Myocyte (in vitro differentiated cells): ENCODE results near the gene TBC1D1. TPM values are rescaled to one million over a fixed set of nuclear protein-coding genes. Genes with fewer than 3 reads are reported as not detected.

ENCODE experiments used
- DNase-seq: peaks from one replicate; pipeline ENCODE4 v3.0.0-alpha.2; 2012; ENCODE audit warnings: low read depth
- total RNA-seq: library from RNA; depleted of rRNA; stranded (reverse); fragments of >200 nt; gene quantifications from 2 replicates; pipeline ENCODE4 v1.2.3, GENCODE V29; 2014

The TBC1D1 gene
- total RNA-seq, 1 donor from 2014 or later: 194 TPM

DNA sequence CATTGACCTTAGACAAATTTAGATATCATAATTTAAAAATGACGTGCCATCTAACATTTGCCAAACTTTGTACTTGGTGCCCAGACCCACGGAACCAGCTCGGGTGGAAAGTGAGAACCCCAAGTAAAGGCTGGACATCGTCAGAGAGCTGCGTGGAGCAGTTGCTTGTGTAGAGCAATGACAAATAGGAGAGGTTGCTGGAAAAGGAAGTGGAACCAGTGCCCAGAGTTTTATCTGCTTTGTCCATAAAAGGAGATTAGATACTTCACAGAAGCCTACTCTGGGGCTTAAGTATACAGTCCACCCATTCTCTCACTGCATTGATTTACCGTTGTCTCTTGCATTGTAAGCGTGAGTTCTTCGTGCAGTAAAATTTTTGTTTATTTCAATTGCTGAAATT lies 5.4 kb upstream of the TBC1D1 start:
- no peak for DNase-seq

DNA sequence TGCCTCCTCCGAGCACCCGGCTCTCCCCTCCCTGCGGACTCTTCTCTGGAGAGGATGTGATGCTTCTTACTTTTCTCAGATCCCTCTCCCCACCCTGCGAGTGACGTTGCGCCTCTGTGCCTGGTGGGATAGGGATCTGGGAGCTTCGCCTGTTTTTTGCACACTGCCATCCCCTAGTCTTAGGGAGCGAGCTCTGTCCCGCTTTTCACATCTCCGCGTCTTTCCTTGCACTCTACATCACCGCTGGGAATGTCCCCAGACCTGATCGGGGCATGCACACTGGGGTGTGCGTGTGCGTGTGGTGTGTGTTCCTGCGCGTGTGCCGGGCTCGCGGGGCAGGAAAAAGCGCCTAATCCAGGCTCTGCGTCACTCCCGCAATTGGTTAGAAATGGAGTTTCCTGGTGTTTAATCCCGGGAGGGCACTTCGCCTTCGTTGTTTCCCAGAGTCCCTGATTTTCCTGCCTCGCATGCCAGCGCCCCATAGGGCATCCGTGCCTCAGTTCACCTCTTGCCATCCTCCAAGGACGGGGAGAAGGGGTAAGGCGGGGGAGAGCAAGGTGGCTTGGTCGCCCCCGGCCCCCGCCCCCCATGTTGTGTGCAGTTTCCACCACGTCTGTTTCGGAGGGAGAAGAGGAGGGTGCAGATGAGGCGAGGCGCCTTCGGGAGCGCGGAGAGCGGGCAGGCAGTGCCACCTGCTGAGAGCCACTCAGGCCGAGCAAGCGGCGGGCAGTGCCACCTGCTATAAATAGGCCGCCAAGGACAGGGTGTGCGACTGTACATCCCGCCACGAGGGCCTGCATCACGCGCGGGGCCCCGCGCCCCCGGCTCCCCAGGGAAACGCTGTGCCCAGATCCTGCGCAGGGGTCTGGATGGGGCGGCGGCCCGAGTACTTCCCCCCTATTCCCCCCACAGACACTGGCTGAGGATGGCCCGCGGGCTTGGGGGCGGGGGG lies 759 bp upstream of the TBC1D1 start:
- DNase-seq: peak; percentile 82

DNA sequence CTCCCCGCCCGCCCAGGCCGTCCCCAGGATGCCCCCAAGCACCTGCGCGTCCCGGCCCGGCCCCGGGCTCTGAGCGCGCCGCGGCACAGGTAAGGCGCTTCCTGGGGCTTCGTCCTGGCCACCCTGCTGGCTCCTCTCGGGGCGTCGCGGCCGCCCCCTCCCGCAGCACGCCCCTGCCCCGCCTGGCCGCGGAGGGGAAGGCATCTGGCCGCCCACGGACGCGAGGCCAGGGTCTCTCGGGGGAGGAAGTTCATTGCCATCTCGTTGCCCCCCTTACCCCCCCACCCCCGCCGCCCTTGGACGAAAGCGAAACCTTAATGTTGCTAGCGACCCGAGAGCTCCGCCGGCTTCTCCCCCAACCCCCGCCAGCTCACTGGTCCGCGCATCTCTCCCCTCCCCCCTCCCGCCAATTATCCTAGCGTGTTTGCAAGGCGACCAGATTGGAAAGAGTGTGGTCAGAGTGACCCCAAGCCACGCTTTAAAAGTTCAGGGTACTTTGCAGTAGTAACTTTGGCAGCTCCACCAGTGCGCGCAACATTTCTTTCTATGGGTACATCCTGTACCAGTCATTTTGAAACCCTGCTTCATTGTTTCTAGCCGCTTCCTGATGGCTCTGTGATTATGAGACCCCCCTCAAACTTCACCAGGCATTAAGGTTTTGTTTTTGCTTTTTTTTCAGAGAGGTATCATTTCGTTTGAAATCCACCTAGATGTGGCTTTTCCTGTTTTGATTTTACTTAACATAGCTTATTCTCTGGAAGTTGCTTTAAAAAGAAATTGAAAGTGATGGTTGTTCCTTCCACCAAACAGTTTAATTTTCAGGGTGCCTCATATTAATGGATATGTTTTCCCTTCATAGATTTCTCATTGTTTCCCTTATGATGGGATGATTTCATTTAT lies 626 bp downstream of the TBC1D1 start:
- peak; percentile 45 for DNase-seq

DNA sequence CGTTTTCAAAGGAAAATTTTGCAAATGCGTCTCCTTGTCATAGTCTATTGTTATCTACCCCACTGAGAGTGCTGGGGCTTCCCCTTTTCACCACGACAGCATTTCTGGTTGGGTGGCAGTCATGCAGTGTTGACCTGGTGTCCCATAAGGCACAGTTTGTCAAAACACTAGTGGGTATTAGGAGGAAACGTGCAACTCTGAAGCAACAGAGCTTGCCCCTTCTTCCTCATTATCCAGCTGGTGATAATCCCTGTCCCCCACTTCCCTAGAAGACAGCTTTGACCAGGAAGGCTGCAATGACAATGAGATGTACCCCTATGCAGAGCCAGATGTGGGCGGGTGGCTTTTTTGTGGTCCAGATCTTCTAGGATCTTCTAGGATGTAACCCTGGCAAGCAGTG lies 1.8 kb downstream of the TBC1D1 start:
- peak; percentile 25 for DNase-seq

DNA sequence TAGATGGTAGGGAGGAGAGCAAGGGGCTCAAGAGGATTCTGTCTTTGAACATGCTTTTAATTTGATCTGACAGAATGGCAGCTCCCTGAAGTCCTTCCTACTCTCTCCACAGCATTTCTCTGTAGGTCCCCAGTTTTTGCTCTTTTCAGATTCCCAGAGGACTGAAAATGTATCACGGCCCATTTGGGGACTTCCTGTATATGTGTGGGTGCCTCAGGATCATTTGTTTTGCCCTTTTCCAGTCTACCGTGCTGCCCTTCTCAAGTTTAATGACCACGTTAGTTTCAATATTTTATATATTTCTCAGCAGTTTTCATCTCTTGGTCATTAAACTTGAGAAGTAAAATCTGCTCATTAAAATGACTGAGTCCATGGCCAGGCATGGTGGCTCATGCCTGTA lies 2.3 kb downstream of the TBC1D1 start:
- no peak for DNase-seq

DNA sequence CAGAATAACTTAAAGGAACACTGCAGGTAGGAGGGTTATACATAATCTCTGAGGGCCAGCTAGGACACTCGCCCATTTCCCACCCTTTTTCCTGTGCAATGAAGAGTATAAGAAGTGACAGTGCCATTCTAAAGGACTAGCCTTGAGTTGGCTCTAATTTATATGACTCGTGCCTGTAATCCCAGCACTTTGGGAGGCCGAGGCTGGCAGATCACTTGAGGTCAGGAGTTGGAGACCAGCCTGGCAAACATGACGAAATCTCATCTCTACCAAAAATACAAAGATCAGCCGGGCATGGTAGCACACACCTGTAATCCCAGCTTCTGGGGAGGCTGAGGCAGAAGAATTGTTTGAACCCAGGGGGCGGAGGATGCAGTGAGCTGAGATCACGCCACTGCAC lies 4.4 kb downstream of the TBC1D1 start:
- no peak for DNase-seq

DNA sequence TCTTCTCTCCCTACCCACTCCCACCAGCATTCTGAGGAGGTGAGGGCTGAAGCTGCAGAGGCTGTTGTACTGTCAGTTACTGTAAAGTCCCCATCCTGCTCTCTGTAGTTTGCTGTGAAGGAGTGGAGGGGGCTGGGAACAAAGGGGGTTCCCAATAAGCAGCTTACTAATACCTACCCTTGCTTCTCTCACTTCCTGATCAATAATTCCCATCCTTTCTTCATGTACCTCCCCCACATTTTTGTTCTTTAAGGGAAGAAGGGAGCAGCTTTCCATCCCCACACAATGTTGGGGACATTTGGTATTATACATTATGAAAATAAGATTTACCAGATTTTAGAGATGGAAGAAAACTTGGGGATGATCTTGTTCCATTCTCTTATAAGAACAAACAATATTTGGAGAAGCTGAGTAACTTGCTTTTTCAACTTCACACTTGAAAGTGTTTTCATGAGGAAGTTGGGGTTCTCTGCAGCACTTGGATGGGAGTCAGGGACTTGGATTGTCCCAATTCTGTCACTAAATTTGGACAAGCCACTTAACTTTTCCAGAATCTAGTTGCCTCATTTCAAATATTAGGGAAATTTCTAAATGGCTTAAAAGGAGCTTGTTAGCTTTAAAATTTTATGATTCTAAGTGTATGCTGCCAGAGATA lies 5.4 kb downstream of the TBC1D1 start:
- DNase-seq: no peak

DNA sequence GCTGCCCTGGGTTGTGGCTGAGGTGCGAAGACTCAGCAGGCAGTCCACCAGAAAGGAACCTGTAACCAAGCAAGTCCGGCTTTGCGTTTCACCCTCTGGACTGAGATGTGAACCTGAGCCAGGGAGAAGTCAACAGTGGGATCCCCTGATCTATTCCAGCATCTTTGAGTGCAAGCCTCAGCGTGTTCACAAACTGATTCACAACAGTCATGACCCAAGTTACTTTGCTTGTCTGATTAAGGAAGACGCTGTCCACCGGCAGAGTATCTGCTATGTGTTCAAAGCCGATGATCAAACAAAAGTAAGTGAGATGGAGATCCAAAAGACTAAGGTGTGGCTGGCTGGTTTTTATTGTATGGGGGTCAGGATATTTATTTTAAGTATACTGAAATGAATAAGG lies 11.3 kb downstream of the TBC1D1 start:
- DNase-seq: no peak

DNA sequence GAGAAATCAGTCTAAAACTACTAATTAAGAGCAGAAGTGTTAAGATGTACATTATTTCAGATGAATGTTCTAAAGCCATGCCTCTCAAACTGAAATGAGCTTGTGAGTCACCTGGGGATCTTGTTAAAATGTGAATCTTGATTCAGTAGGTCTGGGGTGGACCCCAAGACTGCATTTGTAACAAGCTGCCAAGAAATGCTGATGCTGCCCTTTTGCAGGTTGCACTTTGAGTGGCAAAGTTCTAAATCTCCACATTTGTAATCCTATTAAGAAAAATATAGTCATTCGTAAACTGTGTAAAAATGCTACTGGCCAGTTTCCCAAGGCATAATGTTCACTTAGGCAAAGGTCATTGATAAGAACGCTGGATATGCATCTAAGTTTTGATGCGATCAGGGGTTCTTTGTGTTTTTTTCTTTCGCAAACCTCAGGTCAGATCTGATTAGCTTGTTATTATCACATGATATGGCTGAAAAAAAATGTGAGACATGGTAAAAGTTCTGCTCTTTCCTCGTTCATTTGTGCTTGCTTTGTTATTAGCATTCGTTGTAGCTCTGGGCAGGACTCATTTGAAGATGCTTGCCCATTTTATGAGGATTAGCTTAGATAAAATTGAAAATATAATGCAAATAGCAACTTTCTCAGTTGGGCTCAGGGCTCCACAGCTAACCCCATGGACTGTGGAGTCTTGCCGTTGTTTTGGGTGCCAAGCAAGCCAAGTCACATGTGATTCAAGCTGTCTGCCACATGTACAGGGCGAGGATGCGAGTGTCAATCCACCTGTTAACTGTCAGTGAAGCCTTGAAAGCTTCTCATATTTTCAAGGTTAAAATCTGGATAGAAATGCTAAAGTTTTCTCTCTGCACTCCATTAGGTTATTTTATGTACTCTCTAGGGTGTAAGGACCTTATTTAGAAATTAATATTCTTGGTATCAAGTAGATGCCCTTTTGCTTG lies 12.1 kb downstream of the TBC1D1 start:
- no peak for DNase-seq

DNA sequence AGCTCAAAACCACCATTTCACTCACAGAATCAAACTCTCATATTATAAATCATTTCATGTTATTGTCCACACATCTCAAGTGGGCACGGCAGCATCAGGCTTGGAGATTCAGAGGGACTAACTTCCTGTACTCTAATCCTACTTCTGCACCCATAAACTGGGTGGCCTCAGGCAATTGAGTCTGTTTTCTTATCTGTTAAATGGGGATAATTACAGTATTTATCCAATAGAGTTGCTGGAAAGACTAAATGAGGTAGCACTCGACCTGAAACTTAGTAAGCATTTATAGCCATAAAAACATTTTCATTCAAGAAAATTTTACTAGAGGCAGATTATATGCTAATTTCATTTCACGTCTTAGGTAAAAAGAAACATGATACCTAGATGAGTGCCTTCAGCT lies 13.0 kb downstream of the TBC1D1 start:
- DNase-seq: no peak

DNA sequence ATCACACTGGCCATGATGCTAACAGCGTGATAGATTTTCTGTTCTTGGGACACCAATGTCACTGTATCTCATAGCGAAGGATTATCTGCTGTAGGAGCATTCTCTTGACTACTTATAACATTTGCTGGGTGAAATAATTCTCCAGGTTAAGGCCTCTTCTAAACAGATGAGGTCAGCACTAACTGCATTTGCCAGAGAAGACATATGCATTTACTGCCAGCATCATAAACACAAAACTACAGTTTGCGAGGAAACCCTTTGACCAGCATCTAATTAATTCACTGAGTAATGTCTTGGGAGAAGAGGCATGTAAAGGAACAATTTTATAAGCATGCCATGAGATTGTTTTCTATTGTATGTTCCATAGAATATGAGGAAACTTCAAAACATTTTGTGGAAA lies 13.9 kb downstream of the TBC1D1 start:
- DNase-seq: no peak

DNA sequence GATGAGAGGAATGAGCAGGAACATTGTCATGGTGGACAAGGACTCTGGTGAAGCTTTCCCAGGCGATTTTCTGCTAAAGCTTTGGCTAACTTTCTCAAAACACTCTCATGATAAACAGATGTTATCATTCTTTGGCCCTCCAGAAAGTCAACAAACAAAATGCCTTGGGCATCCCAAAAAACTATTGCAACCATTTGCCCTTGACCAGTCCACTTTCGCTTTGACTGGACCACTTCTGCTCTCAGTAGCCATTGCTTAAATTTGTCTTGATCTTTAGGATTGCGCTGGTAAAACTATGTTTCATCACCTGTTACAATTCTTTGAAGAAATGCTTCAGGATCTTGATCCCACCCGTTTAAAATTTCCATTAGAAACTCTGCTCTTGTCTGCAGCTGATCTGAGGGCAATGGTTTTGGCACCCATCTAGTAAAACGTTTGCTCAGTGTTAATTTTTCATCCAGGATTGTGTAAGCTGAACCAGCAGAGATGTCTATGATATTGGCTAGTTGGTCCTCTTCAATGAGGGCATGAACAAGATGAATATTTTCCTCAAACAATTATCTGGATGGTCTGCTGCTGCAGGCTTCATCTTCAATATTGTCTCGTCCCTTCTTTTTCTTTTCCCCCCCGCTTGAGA lies 14.8 kb downstream of the TBC1D1 start:
- DNase-seq: no peak

DNA sequence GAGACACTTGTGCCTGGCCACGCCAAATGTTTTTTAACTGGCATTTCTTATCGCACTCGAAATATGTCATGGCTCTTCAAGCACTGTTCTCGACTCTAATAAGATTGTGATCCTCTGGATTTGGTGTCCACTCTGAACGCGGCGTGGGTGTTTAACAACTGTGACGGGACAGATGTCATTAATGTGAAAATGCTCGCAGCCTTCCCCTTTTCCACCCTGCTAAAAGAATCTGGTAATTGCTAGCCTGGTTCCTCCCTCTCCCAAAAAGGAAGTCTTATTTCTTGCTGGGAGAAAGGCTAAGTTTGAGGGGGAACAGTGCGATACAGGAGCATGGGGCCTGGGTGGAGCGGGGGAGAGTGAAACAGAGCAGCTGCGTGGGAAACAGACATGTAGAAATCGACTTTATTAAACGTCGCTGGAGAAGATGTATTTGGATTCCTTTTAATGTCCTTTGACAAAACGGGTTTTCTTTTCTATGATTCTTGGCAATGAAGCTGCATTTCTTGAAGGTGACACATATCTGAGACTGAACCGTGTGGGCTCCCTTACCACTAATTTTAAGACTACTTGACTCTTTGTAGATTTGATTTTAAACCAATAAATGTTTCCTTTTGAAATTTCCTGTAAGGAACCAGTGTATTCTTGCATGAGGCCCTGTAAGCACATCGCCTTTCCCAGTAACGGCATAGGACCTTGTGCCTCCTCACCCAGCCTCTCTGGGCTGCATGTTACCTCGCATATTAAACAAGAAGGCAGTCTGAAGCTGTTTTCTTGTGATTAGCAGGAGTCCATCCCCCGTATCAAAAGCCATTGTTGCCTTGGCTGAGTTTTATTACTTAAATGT lies 17.8 kb downstream of the TBC1D1 start:
- DNase-seq: peak; percentile 38

DNA sequence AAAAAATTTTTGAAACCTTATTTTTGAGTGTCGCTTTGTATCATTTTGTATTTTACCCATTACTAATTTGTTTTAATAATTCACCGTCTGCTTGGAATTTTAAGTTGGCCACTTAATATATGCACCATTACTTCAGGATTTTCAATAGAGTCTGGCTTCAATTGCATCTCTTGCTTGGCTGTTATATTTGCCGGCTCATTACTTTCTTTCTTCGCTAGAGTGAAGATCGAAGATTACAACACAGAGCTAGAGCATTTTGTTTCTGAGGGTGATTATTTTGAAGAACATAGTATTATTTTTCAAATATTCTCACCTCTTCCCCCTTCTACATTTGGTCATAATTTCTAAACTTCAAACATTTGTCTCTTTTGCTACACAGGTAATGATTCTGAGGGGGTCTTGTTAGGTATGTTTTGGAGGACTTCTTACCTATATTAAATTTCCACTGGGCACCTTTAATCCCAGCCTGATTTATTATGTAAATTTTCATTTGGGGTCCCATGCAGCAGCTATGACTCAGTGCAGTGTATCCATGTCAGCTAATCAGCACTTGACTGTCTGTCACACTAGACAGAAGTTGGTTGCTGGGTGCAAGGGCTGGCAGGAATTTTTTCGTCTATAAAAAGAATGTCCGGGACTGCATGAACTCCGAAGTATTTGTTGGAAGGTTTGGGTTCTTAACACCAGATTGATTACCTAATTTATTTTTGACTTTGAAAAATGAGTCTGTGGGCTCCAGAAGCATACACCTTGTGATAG lies 18.6 kb downstream of the TBC1D1 start:
- DNase-seq: peak; percentile 28

DNA sequence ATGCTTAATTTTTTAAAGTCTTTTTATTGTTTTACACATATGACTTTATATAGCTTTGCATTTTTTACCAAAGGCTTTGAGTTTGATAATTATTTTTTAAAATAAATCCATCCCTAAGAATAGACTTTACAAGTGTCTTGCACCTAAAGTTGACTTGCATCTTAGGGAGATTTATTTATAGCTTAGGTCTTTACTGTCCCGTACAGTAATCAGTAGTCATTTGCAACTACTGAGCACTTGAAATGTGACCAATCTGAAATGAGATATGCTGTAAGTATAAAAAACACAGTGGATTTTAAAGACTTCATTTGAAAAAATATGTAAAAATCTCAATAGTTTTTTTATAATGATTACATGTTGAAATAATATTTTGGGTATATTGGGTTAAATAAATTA lies 19.2 kb downstream of the TBC1D1 start:
- no peak for DNase-seq

DNA sequence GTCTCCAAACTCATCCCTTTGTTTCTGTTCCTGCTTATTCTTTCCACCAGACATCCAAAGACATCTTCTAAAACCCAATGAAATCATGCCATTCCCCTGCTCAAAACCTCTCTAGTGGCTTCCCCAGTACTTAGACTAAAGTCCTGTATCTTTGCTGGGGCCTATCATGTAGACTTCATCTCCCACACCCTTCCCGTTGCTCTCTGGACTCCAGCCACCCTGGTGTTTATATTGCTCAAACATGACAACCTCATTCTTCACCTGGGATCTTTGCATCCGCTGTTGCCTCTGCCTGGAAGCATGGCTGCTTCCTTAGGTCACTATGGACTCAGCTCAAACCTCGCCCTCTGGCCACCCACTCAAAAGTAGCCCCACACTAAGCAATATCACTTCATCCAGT lies 23.7 kb downstream of the TBC1D1 start:
- no peak for DNase-seq

DNA sequence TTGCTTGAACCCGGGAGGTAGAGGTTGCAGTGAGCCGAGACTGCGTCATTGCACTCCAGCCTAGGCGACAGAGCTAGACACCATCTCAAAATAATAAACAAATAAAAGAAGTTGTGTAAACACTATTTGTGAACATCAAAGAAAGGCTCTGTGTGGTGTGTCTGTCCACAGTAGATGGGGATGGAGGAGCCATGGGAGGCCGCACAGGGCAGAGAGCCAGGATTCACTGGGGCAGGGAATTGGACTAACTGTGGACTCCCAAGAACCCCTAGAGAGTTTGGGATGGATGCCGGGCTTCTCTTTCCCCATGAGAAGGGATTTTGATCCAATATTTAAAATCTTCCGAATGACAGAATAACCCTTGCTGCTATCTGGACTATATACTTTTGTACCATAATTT lies 26.5 kb downstream of the TBC1D1 start:
- DNase-seq: no peak

DNA sequence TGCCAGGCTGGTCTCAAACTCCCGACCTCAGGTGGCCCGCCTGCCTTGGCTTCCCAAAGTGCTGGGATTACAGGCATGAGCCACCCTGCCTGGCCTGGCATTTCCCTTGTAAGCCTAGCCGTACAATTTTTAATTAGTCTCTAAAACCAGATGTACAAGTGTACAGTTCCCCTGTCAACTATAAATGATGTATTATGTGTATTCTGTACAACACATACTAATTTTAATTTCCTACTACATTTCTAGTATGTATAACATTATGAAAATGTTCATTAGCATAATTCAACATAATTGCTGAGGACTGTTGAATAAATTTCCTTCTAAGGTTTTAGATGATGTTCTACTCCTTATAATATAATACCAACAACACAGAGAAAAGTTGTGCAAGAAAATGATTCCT lies 27.8 kb downstream of the TBC1D1 start:
- no peak for DNase-seq
